Measurements from ENCODE around the gene RNF125.

The RNF125 gene

GRCh38 chr18:32091724-32092421 is 73.2 kb downstream of the RNF125 start, which contains the start of gene RNF138:
RNF138 (plus strand) TSS chr18:32091874; CDS start chr18:32092777, 903 bp downstream.
- peak; percentile 47 for DNase-seq

- peak; percentile 95 for DNase-seq
Measured at GRCh38 chr18:32092422-32093101, 73.9 kb downstream of the RNF125 start.

- peak; percentile 53 for DNase-seq
Measured at GRCh38 chr18:32093102-32093511, 74.5 kb downstream of the RNF125 start.

- peak; percentile 5 for DNase-seq
Measured at GRCh38 chr18:32093523-32093922, 74.9 kb downstream of the RNF125 start.

GRCh38 chr18:32095192-32095899 is 76.7 kb downstream of the RNF125 start:
- no peak for DNase-seq

GRCh38 chr18:32095900-32096229 is 77.2 kb downstream of the RNF125 start:
- no peak for DNase-seq

- DNase-seq = no peak
Measured at GRCh38 chr18:32096946-32097345, 78.3 kb downstream of the RNF125 start.

GRCh38 chr18:32104516-32104915 is 85.9 kb downstream of the RNF125 start:
- no peak for DNase-seq

- no peak for DNase-seq
Measured at GRCh38 chr18:32110005-32110404, 91.4 kb downstream of the RNF125 start.

GRCh38 chr18:32111706-32112105 is 93.1 kb downstream of the RNF125 start:
- no peak for DNase-seq

- no peak for DNase-seq
Measured at GRCh38 chr18:32112826-32113225, 94.2 kb downstream of the RNF125 start.

- DNase-seq = no peak
Measured at GRCh38 chr18:32114293-32114942, 95.8 kb downstream of the RNF125 start.

- DNase-seq = no peak
Measured at GRCh38 chr18:32122039-32122438, 103.4 kb downstream of the RNF125 start.
